ENCODE results near the gene MT1M.

- no peak for TF ChIP-seq CTCF (IDR thresholded peaks at IDR 0.05; ENCODE audit: low read length)
- TF ChIP-seq EZH2 (IDR thresholded peaks at IDR 0.05; ENCODE audit: borderline replicate concordance, low read length) = no peak
These were observed 21.8 kb upstream of the MT1M start for GRCh38 chr16:56610609-56611111.
